Measurements from ENCODE around the gene SLC51B.

The SLC51B gene

GRCh38 chr15:65087873-65088642, 42.9 kb downstream of the SLC51B start:
- Histone ChIP-seq H3K4me3 (ENCODE audit: low read depth in 1 of 2, low read length in 2 of 2) (no peak overlapping the region), H3K4me1 (ENCODE audit: insufficient read depth, low read length) (peaks cover 1% of the 10 kb centered on the region; the same call in 1 of the 2 replicates), H3K9ac (ENCODE audit: low read depth, low read length) (no peak overlapping the region), H3K4me2 (ENCODE audit: insufficient read depth, low read length) (no peak overlapping the region), H4K20me1 (ENCODE audit: insufficient read depth, low read length) (no peaks in the 10 kb centered on the region), H3K9me3 (ENCODE audit: insufficient read depth, low read length, severe bottlenecking) (no peaks in the 10 kb centered on the region), H3K36me3 (ENCODE audit: insufficient read depth, low read length) (no peaks in the 10 kb centered on the region), H2AFZ (ENCODE audit: low read depth, low read length) (no peak overlapping the region), H3K79me2 (ENCODE audit: insufficient read depth, low read length) (no peaks in the 10 kb centered on the region), H3K27ac (ENCODE audit: low read length) (no peak overlapping the region), H3K27me3 (ENCODE audit: insufficient read depth, low read length, poor library complexity) (peaks cover 4% of the 10 kb centered on the region)
- ATAC-seq (ENCODE audit: insufficient read depth, low read depth) (no peak), DNase-seq (no peak)
- no peak for TF ChIP-seq CTCF (IDR thresholded peaks at IDR 0.05; ENCODE audit: borderline replicate concordance, extremely low read depth, low read length, poor library complexity, severe bottlenecking)
- TF ChIP-seq EZH2 (IDR thresholded peaks at IDR 0.05; ENCODE audit: borderline replicate concordance, low read depth, low read length, severe bottlenecking): no peak

DNA sequence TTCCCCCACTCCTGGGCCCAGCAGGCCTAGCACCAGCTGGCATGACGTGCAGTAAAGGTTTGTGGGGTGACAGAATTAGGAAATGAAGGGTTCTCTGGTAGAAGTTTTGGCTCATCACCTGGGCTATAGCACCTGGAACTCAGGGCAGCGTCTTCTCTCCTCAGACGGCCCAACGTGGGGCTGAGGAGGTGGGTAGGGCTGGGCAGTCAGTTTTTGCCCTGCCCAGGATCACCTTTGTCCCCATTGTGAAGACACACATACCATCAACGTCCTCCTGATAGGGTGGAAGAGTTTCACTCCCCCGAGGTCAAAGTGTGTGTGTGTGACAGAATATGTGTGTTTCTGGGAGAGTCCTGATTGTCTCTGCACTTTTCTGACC, 43.4 kb downstream of the SLC51B start:
- H3K27ac ChIP-seq (ENCODE audit: low read length): no peak overlapping the region
- H3K36me3 ChIP-seq (ENCODE audit: insufficient read depth, low read length): no peaks in the 10 kb centered on the region
- H3K4me2 ChIP-seq (ENCODE audit: insufficient read depth, low read length): no peak overlapping the region
- no peaks in the 10 kb centered on the region for H4K20me1 ChIP-seq (ENCODE audit: insufficient read depth, low read length)
- no peaks in the 10 kb centered on the region for H3K79me2 ChIP-seq (ENCODE audit: insufficient read depth, low read length)
- H3K9ac ChIP-seq (ENCODE audit: low read depth, low read length): no peak overlapping the region
- H3K27me3 ChIP-seq (ENCODE audit: insufficient read depth, low read length, poor library complexity): peaks cover 4% of the 10 kb centered on the region
- ATAC-seq (ENCODE audit: insufficient read depth, low read depth): no peak
- no peaks in the 10 kb centered on the region for H3K9me3 ChIP-seq (ENCODE audit: insufficient read depth, low read length, severe bottlenecking)
- no peak for TF ChIP-seq EZH2 (IDR thresholded peaks at IDR 0.05; ENCODE audit: borderline replicate concordance, low read depth, low read length, severe bottlenecking)
- no peak for TF ChIP-seq CTCF (IDR thresholded peaks at IDR 0.05; ENCODE audit: borderline replicate concordance, extremely low read depth, low read length, poor library complexity, severe bottlenecking)
- DNase-seq: no peak
- no peaks in the 10 kb centered on the region for H3K4me1 ChIP-seq (ENCODE audit: insufficient read depth, low read length)
- H2AFZ ChIP-seq (ENCODE audit: low read depth, low read length): no peak overlapping the region
- no peak overlapping the region for H3K4me3 ChIP-seq (ENCODE audit: low read depth in 1 of 2, low read length in 2 of 2)

- Histone ChIP-seq H3K9ac (ENCODE audit: low read depth, low read length) (no peak overlapping the region), H3K4me2 (ENCODE audit: insufficient read depth, low read length) (no peak overlapping the region), H3K4me1 (ENCODE audit: insufficient read depth, low read length) (no peaks in the 10 kb centered on the region), H3K79me2 (ENCODE audit: insufficient read depth, low read length) (no peaks in the 10 kb centered on the region), H3K27ac (ENCODE audit: low read length) (no peak overlapping the region), H3K4me3 (ENCODE audit: low read depth in 1 of 2, low read length in 2 of 2) (no peak overlapping the region), H3K9me3 (ENCODE audit: insufficient read depth, low read length, severe bottlenecking) (no peaks in the 10 kb centered on the region), H3K27me3 (ENCODE audit: insufficient read depth, low read length, poor library complexity) (peaks cover 4% of the 10 kb centered on the region), H2AFZ (ENCODE audit: low read depth, low read length) (no peak overlapping the region), H3K36me3 (ENCODE audit: insufficient read depth, low read length) (no peaks in the 10 kb centered on the region), H4K20me1 (ENCODE audit: insufficient read depth, low read length) (no peaks in the 10 kb centered on the region)
- DNase-seq: no peak
- no peak for ATAC-seq (ENCODE audit: insufficient read depth, low read depth)
- TF ChIP-seq CTCF (IDR thresholded peaks at IDR 0.05; ENCODE audit: borderline replicate concordance, extremely low read depth, low read length, poor library complexity, severe bottlenecking) (no peak), EZH2 (IDR thresholded peaks at IDR 0.05; ENCODE audit: borderline replicate concordance, low read depth, low read length, severe bottlenecking) (no peak)
Measured at GRCh38 chr15:65089206-65089824, 44.1 kb downstream of the SLC51B start.
